ENCODE data around the gene DLEU7. TPM values are rescaled to one million over a fixed set of nuclear protein-coding genes. Genes with fewer than 3 reads are reported as not detected.

DLEU7 gene
- total RNA-seq, 1 experiment from 2014 or later, result 1.5 TPM

DNA sequence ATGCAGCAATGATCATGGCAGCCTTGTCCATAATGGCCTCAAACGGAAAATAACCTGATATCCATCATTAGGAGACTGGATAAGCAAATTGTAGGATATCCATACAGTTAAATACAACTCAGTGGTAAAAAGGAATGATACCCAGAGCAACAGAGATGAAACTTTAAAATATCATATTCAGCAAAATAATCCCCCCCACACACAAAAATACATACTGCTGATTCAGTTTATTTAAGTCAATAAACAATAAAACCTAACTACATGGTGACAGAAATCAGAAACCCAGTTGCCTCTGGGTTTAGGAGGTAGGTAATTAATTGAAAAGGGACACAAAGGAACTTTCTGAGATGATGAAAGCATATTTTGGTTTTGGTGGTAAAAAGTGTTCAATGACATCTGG, 27.9 kb upstream of the DLEU7 start:
- Mint-ChIP-seq H3K27me3 (ENCODE audit: low read depth) (no peaks in the 10 kb centered on the region), H3K27ac (no peak overlapping the region), H3K4me1 (peaks cover 4 to 6% of the 10 kb centered on the region in 2 experiments; a peak in 3 of 4 replicates), H3K4me3 (no peak overlapping the region), H3K9me3 (no peaks in the 10 kb centered on the region; a peak in 1 of 5 replicates), H3K36me3 (ENCODE audit: insufficient read depth in 1 of 3, low read depth in 3 of 3) (no peaks in the 10 kb centered on the region; a peak in 1 of 7 replicates)
- Histone ChIP-seq H2BK120ac (ENCODE audit: low read depth, low read length, poor library complexity, severe bottlenecking) (no peak overlapping the region), H2AFZ (ENCODE audit: low read length) (no peak overlapping the region), H3K9ac (ENCODE audit: extremely low read depth, insufficient read length, low read length) (no peak overlapping the region), H3K9me3 (ENCODE audit: control insufficient read depth, low read depth, low read length) (no peaks in the 10 kb centered on the region), H3K27me3 (ENCODE audit: insufficient read depth, low read length) (no peaks in the 10 kb centered on the region), H2BK15ac (ENCODE audit: low read depth, low read length) (no peak overlapping the region), H4K91ac (ENCODE audit: insufficient read length, low read depth, low read length) (no peak overlapping the region), H3K4me1 (ENCODE audit: insufficient read depth, low read length) (no peaks in the 10 kb centered on the region), H2BK20ac (ENCODE audit: low read depth, low read length, poor library complexity, severe bottlenecking) (no peak overlapping the region), H2AK5ac (ENCODE audit: insufficient read length, low read length) (no peak overlapping the region), H3K56ac (ENCODE audit: insufficient read length, low read depth, low read length) (no peak overlapping the region), H3T11ph (ENCODE audit: low read length) (no peak overlapping the region), H2BK5ac (ENCODE audit: insufficient read length, low read length) (no peak overlapping the region), H4K5ac (ENCODE audit: insufficient read length, low read depth, low read length) (no peak overlapping the region), H3K23ac (ENCODE audit: insufficient read length, low read depth, low read length) (no peak overlapping the region), H3K14ac (ENCODE audit: insufficient read depth, low read length) (no peak overlapping the region), H4K20me1 (ENCODE audit: control insufficient read depth, insufficient read depth, insufficient read length) (no peaks in the 10 kb centered on the region), H3K79me1 (ENCODE audit: insufficient read depth, low read depth, low read length, poor library complexity, severe bottlenecking) (no peaks in the 10 kb centered on the region), H2BK12ac (ENCODE audit: insufficient read length, low read depth, low read length) (no peak overlapping the region), H4K8ac (replicated peaks; ENCODE audit: insufficient read length, low read depth, low read length) (no peak overlapping the region), H3K4ac (ENCODE audit: low read depth, low read length) (no peak overlapping the region), H3K27ac (ENCODE audit: insufficient read length, low read depth, low read length) (no peak overlapping the region), H3K4me2 (ENCODE audit: insufficient read depth, insufficient read length, low read length) (no peak overlapping the region), H3K23me2 (ENCODE audit: insufficient read length, low read depth, low read length, poor library complexity, severe bottlenecking) (no peaks in the 10 kb centered on the region), H3K18ac (ENCODE audit: insufficient read length, low read depth, low read length) (no peak overlapping the region), H3K79me2 (ENCODE audit: insufficient read depth, low read length) (no peaks in the 10 kb centered on the region)
- WGBS (ENCODE audit: extremely low coverage, insufficient read length, low lambda C conversion rate), result no CpG with 5 or more reads among the region's 1 CpG
- DNase-seq, result no peak
- TF ChIP-seq CTCF (conservative IDR thresholded peaks at IDR 0.05), result no peak

All from H9 (cell line).